K562 (cell line): ENCODE results near the gene EHBP1. TPM values are rescaled to one million over a fixed set of nuclear protein-coding genes. Genes with fewer than 3 reads are reported as not detected.

Experiments used
- ARID1B ChIP-seq: fragments of 450-650 bp; IDR thresholded peaks from 2 replicates; pipeline ENCODE4 v1.6.1; 2016; ENCODE audit warnings: antibody characterized with exemption, mild to moderate bottlenecking, inconsistent platforms
- CEBPB ChIP-seq: fragments of 450-650 bp; IDR thresholded peaks from 2 replicates; pipeline ENCODE4 v1.6.1; 2016; ENCODE audit warnings: missing genetic modification characterization, missing compliant biosample characterization
- HDAC2 ChIP-seq: fragments of 450-650 bp; IDR thresholded peaks from 2 replicates; pipeline ENCODE4 v1.6.1; 2016; ENCODE audit warnings: mild to moderate bottlenecking
- KDM1A ChIP-seq, 2 experiments: fragments of 450-650 bp; IDR thresholded peaks; 2 replicates each; pipeline ENCODE4 v1.6.1; 2016; ENCODE audit warnings: mild to moderate bottlenecking in 2 of 2
- MAFF ChIP-seq: IDR thresholded peaks from 2 replicates; pipeline ENCODE4 v1.6.1; 2012; ENCODE audit warnings: low read length, improper control_type of control experiment
- MAFG ChIP-seq: fragments of 450-650 bp; conservative IDR thresholded peaks from 2 replicates; pipeline ENCODE4 v1.6.1; 2016; ENCODE audit warnings: missing genetic modification characterization, missing compliant biosample characterization
- MIER1 ChIP-seq: fragments of 450-650 bp; IDR thresholded peaks from 2 replicates; pipeline ENCODE4 v1.6.1; 2016; ENCODE audit warnings: antibody characterized with exemption, mild to moderate bottlenecking, low read depth
- MTA1 ChIP-seq: fragments of 450-650 bp; IDR thresholded peaks from 2 replicates; pipeline ENCODE4 v1.6.1; 2017; ENCODE audit warnings: borderline replicate concordance
- MTA2 ChIP-seq: fragments of 450-650 bp; IDR thresholded peaks from 2 replicates; pipeline ENCODE4 v1.6.1; 2016; ENCODE audit warnings: low read depth
- NCOR1 ChIP-seq: fragments of 450-650 bp; IDR thresholded peaks from 2 replicates; pipeline ENCODE4 v1.6.1; 2016; ENCODE audit warnings: mild to moderate bottlenecking, moderate library complexity
- POLR2AphosphoS5 ChIP-seq: IDR thresholded peaks from 2 replicates; pipeline ENCODE4 v1.6.1; 2011; ENCODE audit warnings: mild to moderate bottlenecking, low read depth, low read length, moderate library complexity; ENCODE audit not compliant: control insufficient read depth, insufficient read depth
- RCOR1 ChIP-seq, 2 experiments: IDR thresholded peaks; 2 replicates each; pipeline ENCODE4 v1.6.1; 2012; ENCODE audit warnings: low read depth in 2 of 2, low read length in 2 of 2, borderline replicate concordance in 1 of 2, improper control_type of control experiment in 1 of 2
- RUNX1 ChIP-seq: sonication (generic); IDR thresholded peaks from 2 replicates; pipeline ENCODE4 v1.6.1; 2016; ENCODE audit warnings: antibody characterized with exemption, low read depth
- SMARCA4 ChIP-seq: fragments of 450-650 bp; IDR thresholded peaks from 2 replicates; pipeline ENCODE4 v1.6.1; 2016
- STAT5A ChIP-seq: IDR thresholded peaks from 2 replicates; pipeline ENCODE4 v1.6.1; 2012; ENCODE audit warnings: low read length, inconsistent platforms, borderline replicate concordance
- TCF7 ChIP-seq: sonication (generic); IDR thresholded peaks from 2 replicates; pipeline ENCODE4 v1.6.1; 2016; ENCODE audit warnings: antibody characterized with exemption, borderline replicate concordance
- ZBTB17 ChIP-seq: fragments of 450-650 bp; formaldehyde crosslinking; IDR thresholded peaks from 2 replicates; pipeline ENCODE4 v1.4.0; 2020; ENCODE audit warnings: mild to moderate bottlenecking
- ZNF124 ChIP-seq: sonication (generic); formaldehyde crosslinking; IDR thresholded peaks from 2 replicates; pipeline ENCODE4 v1.8.1; 2022; ENCODE audit warnings: missing genetic modification reagents
- ZNF24 ChIP-seq: fragments of 450-650 bp; IDR thresholded peaks from 2 replicates; pipeline ENCODE4 v1.6.1; 2016
- ZNF384 ChIP-seq: IDR thresholded peaks from 2 replicates; pipeline ENCODE4 v1.6.1; 2012; ENCODE audit warnings: low read depth, low read length, improper control_type of control experiment
- ZNF551 ChIP-seq: fragments of 250-450 bp; sonication (Bioruptor Pico); IDR thresholded peaks from 2 replicates; pipeline ENCODE4 v1.5.0; 2021; ENCODE audit warnings: mild to moderate bottlenecking, moderate library complexity
- ZNF699 ChIP-seq: fragments of 250-450 bp; sonication (Bioruptor Pico); IDR thresholded peaks from 2 replicates; pipeline ENCODE4 v1.8.0; 2021; ENCODE audit warnings: mild to moderate bottlenecking, moderate library complexity; ENCODE audit not compliant: insufficient replicate concordance
- ZNF778 ChIP-seq: fragments of 450-650 bp; formaldehyde crosslinking; IDR thresholded peaks from 2 replicates; pipeline ENCODE4 v1.4.0; 2020; ENCODE audit warnings: mild to moderate bottlenecking, moderate library complexity
- polyA plus RNA-seq, 8 experiments: library from polyadenylated mRNA; depleted of rRNA in 4 of 8; stranded (reverse) in 5 of 8; unstranded in 3 of 8; fragments of >200 nt; fragmentation: Nextera tagmentation in 2 of 8; fragmentation: Illumina TruSeq in 1 of 8; extraction: Ambion mirVana in 2 of 8; extraction: Trizol in 1 of 8; gene quantifications; 2 replicates each; pipeline versions ENCODE4 v1.2.1 to v1.2.3, GENCODE V29; 2011 to 2014; ENCODE audit warnings: inconsistent platforms in 1 of 8, missing spikeins in 1 of 8
- total RNA-seq, 7 experiments: library from RNA; depleted of rRNA in 6 of 7; stranded (reverse); fragments of >200 nt in 6 of 7; fragmentation: Illumina TruSeq in 2 of 7; extraction: Trizol in 2 of 7; gene quantifications; 2 replicates each; pipeline versions ENCODE4 v1.2.1 to v1.2.3, GENCODE V29; 2011 to 2021; ENCODE audit warnings: low replicate concordance in 1 of 7
- TF ChIP-seq, protein P1 (sequence below), 2 experiments: fragments of 450-650 bp; IDR thresholded peaks; 2 replicates each; pipeline ENCODE4 v1.6.1; 2018; ENCODE audit warnings: mild to moderate bottlenecking in 2 of 2, low read depth in 1 of 2; ENCODE audit not compliant: partially characterized antibody in 2 of 2
- TF ChIP-seq, protein P2 (sequence below): fragments of 250-450 bp; sonication (Bioruptor Pico); IDR thresholded peaks from 2 replicates; pipeline ENCODE4 v1.5.0; 2021
- TF ChIP-seq, protein P3 (sequence below): fragments of 450-650 bp; IDR thresholded peaks from 2 replicates; pipeline ENCODE4 v1.6.1; 2016

The EHBP1 gene
- total and polyA plus RNA-seq, 9 of the 15 experiments (the other 6 are each of a cell fraction or from before 2014, with no cell fraction given), result 8.9 to 26.6 (median 19.3) TPM

DNA sequence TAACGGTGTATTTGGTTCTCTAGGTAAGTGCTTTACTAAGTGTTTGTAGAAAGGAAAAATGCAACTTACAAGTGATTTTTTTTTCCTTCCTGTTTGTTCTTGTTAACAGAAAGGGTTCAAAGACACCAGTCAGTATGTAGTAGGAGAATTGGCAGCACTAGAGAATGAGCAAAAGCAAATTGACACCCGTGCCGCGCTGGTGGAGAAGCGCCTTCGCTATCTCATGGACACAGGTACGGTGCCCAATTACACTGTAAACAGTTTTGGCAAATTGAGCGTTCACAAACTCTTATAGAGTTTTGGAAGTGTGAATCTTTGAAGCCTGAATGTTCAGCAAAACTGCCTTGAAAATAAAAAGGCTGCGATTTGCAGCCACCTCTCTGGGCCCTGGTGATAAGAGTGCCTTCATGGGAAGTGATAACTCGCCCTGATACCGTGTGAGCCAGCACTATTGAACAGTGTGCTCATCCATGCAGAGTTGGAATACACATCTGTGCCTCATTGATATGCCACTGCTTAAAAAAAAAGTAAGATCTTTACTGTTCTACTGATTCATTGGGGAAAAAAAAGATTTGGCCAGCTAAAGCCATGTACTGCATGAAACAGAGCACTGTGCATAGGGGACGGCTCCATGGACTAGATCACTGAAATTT is 291.1 kb downstream of the EHBP1 start (continued):
- TF ChIP-seq ZNF699 (no peak), NCOR1 (peak; percentile 87), ZNF124 (no peak), ZNF384 (peak; percentile 94), RUNX1 (no peak), KDM1A (IDR thresholded peaks at IDR 0.05) (peak; percentile 96), ZNF778 (CRISPR knock-in tag) (no peak), MTA2 (peak; percentile 81), CEBPB (no peak), MAFG (peak; percentile 45; the same call in 1 of the 2 replicates), POLR2AphosphoS5 (peak; percentile 88; the same call in 1 of the 2 replicates), MAFF (peak; percentile 16; the same call in 1 of the 2 replicates), HDAC2 (peak; percentile 96), ZNF24 (no peak), ZBTB17 (CRISPR knock-in tag) (no peak), SMARCA4 (peak; percentile 92), MTA1 (0 out of 2 replicates have a peak, but pooled peaks have one; percentile 15), ZNF551 (no peak), MIER1 (no peak), STAT5A (peak; percentile 81; the same call in 1 of the 2 replicates), RCOR1 (IDR thresholded peaks at IDR 0.05; ENCODE audit: borderline replicate concordance in 1 of 2, low read depth in 2 of 2, low read length in 2 of 2) (peak; percentile 70 to 98; a peak in 3 of 4 replicates), ARID1B (peak; percentile 95), TCF7 (0 out of 2 replicates have a peak, but pooled peaks have one; percentile 44)
- TF ChIP-seq, protein P1, sequence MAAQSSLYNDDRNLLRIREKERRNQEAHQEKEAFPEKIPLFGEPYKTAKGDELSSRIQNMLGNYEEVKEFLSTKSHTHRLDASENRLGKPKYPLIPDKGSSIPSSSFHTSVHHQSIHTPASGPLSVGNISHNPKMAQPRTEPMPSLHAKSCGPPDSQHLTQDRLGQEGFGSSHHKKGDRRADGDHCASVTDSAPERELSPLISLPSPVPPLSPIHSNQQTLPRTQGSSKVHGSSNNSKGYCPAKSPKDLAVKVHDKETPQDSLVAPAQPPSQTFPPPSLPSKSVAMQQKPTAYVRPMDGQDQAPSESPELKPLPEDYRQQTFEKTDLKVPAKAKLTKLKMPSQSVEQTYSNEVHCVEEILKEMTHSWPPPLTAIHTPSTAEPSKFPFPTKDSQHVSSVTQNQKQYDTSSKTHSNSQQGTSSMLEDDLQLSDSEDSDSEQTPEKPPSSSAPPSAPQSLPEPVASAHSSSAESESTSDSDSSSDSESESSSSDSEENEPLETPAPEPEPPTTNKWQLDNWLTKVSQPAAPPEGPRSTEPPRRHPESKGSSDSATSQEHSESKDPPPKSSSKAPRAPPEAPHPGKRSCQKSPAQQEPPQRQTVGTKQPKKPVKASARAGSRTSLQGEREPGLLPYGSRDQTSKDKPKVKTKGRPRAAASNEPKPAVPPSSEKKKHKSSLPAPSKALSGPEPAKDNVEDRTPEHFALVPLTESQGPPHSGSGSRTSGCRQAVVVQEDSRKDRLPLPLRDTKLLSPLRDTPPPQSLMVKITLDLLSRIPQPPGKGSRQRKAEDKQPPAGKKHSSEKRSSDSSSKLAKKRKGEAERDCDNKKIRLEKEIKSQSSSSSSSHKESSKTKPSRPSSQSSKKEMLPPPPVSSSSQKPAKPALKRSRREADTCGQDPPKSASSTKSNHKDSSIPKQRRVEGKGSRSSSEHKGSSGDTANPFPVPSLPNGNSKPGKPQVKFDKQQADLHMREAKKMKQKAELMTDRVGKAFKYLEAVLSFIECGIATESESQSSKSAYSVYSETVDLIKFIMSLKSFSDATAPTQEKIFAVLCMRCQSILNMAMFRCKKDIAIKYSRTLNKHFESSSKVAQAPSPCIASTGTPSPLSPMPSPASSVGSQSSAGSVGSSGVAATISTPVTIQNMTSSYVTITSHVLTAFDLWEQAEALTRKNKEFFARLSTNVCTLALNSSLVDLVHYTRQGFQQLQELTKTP (IDR thresholded peaks at IDR 0.05; ENCODE audit: low read depth in 1 of 2, partially characterized antibody in 2 of 2), result peak in 1 of 2 experiments; percentile 36
- TF ChIP-seq, protein P2, sequence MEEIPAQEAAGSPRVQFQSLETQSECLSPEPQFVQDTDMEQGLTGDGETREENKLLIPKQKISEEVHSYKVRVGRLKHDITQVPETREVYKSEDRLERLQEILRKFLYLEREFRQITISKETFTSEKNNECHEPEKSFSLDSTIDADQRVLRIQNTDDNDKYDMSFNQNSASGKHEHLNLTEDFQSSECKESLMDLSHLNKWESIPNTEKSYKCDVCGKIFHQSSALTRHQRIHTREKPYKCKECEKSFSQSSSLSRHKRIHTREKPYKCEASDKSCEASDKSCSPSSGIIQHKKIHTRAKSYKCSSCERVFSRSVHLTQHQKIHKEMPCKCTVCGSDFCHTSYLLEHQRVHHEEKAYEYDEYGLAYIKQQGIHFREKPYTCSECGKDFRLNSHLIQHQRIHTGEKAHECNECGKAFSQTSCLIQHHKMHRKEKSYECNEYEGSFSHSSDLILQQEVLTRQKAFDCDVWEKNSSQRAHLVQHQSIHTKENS, result no peak
- TF ChIP-seq, protein P3, sequence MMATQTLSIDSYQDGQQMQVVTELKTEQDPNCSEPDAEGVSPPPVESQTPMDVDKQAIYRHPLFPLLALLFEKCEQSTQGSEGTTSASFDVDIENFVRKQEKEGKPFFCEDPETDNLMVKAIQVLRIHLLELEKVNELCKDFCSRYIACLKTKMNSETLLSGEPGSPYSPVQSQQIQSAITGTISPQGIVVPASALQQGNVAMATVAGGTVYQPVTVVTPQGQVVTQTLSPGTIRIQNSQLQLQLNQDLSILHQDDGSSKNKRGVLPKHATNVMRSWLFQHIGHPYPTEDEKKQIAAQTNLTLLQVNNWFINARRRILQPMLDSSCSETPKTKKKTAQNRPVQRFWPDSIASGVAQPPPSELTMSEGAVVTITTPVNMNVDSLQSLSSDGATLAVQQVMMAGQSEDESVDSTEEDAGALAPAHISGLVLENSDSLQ, result no peak
